Activated CD8-positive, alpha-beta memory T cell treated with anti-CD3 and anti-CD28 coated beads, Interleukin-2, amount 50 U/mL, for 48 hours (primary cell): ENCODE data around the gene ZNF2.

Experiments
- DNase-seq: peaks from one replicate; pipeline ENCODE4 v3.0.0-alpha.2; 2020

ZNF2 gene

DNA sequence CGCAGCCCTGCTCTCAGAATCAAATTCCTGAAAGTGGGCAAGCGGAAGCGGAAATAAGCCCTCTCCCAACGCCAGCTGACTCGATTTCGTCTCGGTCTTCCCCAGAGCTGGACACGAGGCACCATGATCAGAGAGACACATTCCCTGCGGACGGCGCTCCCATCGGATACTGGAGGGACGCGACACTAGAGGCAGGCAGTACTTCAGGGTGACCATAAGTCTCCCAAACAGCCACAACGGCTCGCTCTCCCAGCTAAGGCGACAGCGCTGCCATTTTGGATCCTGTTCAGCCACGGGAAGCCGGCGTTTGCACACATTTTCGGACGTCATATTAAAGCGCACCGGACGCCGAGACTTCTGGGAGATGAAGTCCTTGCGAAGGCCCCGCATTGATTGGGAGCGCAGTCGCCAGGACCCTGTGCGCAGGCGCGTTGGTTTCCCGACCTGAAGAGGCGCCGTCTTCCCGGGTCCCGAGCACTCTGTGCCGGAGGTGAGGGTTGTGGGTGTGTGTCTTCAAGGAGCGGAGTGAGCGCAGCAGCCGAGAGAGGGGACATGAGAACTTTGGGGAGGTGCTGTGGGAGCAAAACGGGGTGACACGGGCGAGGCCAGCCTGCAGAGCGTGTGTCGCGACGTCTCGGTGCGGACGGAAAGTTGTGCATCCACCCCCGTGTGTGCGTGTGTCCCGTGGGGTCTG, at the start of gene ZNF2:
ZNF2 (plus strand) TSS at position 439 of the 694 bp plus-strand sequence. CDS start 10,418 bp downstream, outside the sequence.
- peak; percentile 97 for DNase-seq

DNA sequence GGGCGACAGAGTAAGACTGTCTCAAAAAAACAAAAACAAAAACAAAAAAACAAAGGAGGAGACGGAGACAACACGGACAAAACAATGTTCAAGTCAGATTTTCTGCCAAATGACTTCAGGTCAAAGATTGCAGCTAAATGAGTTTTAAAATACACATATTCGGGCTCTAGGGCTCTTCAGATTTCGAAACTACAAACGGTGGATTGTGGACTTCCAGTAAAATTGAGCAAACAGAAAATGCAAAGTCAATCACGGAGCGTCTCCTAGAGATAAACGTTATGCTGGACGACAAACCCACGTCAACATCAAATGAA, 44.6 kb upstream of the ZNF2 start:
- DNase-seq, result no peak

DNA sequence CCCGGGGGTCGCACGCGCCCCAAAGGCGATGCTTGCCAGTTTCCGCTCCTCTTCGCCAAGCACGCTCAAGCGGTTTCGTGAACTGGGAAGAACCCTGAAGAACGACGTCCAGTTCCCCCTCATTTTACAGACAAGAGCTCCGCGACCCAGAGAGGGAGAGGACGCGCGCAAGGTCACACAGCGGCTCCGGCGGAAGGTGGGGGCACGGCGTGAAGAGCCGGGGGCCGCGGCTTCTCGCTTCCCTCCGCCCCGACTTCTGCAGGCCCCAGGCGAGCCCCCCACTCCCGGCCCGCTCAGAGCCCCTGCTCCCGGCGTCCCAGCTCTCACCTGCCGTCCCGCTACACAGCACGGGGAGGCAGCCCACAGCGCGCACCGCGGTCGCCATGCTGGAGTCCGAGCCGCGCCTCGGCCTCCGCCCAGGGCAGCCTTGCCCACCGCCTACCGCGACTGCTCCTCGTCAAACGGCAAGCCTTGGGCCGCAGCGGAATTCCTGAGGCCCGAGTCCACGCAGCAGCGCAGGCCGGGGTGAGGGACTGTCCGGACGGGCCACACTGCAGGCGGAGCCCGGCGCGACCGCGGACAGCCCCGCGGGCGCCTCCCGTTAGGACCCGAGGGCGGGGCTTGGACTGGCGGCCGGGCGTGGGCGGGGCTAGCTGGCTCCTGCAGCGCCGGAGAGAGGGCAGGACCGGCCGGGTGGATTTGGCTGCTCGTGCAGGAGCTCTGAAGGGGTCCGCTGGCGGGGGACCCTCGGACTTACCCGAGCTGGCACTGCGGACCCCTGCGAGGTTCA, 44.0 kb upstream of the ZNF2 start, which contains the start of gene MRPS5:
MRPS5 (minus strand) TSS at position 402 of the 790 bp plus-strand sequence; CDS start at position 385, 17 bp downstream.
- peak; percentile 96 for DNase-seq

DNA sequence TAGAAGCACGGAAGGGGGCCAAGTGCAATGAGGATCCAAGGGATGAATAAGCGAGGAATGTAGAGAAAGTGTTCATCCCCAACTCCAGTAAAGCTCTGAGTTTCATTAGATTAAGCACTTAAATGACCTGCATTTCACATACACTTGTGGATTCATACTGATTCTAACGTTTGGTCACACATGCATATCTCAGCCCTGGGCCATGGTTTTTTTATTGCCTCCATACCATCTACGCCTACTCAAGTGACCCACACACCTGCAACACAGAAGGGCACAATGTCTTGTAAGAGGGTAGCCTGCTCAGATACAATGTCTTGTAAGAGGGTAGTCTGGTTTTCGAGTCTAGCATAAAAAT, 43.4 kb upstream of the ZNF2 start:
- no peak for DNase-seq

DNA sequence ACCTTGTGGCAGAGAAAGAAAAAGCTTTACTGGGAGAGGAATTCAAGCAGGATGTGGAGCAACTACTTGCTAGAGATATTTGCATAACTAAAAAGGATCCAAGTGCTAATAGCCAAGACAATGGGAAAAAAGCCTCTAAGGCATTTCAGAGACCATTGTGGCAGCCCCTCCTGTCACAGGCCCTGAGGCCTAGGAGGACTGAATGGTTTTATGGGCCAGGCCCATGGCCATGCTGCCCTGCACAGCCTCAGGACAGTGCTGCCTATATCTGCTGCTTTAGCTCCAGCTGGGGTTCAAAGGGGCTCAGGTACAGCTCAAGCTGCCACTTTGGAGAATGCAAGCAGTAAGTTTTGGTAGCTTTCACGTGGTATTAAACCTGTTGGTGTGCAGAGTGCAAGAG, 26.9 kb upstream of the ZNF2 start:
- DNase-seq, result no peak

DNA sequence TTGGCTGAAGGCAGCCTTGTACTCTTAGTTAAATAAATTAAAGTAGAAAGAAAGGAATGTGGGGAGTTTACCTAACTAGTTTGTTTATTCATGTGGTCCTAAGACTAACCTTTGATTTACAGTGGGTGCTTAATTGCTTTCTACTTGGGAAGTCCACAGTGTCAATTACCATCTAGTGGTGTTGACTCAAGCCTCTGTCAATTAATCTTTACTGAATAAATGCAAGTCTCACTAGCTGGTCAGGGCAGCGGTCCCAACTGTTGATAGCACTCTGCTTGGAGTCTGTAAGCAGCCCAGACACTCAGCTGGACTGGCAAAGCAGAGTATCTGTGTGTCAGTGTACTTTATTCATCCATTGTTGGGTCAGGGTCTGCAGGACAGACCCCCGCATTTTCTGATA, 21.8 kb upstream of the ZNF2 start:
- no peak for DNase-seq

DNA sequence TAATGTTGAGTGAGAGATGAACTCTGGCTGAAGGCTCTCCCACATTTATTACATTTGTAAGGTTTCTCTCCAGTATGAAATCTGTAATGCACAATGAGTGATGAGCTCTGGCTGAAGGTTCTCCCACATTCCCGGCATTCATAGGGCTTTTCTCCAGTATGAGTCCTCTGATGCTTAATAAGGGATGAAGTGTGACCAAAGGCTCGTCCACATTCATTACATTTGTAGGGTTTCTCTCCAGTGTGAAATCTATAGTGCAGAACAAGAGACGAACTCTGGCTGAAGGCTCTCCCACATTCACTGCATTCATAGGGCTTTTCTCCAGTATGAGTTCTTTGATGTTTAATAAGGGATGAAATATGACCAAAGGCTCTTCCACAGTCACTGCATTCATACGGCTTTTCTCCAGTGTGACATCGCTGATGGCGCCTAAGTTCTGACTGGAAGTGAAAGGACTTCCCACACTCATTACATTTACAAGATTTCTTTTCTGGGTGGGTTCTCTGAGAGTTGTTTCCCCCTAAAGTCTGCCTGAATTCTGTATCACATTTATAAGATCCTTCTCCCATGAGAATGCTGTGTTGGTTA, 16.1 kb upstream of the ZNF2 start:
- DNase-seq, result no peak

DNA sequence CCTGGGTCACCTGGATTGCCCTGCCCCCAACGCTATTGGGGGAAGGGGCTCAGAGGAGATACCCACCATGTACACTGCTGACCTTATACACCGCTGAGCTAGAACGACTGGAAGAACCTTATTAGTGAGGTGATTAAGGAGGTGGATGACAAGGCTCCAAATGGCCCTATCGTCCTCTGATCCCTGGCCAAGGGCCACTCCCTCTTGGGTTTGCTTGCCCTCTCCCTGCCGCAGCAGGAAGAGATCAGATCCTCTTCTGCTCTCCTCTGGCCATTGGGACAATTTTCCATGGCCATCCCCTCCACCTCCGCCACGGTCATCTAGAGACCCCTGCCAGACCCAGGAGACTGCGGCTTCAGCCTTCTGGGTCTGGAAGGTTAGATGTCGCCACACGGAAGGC, 7.2 kb upstream of the ZNF2 start:
- DNase-seq, result no peak

DNA sequence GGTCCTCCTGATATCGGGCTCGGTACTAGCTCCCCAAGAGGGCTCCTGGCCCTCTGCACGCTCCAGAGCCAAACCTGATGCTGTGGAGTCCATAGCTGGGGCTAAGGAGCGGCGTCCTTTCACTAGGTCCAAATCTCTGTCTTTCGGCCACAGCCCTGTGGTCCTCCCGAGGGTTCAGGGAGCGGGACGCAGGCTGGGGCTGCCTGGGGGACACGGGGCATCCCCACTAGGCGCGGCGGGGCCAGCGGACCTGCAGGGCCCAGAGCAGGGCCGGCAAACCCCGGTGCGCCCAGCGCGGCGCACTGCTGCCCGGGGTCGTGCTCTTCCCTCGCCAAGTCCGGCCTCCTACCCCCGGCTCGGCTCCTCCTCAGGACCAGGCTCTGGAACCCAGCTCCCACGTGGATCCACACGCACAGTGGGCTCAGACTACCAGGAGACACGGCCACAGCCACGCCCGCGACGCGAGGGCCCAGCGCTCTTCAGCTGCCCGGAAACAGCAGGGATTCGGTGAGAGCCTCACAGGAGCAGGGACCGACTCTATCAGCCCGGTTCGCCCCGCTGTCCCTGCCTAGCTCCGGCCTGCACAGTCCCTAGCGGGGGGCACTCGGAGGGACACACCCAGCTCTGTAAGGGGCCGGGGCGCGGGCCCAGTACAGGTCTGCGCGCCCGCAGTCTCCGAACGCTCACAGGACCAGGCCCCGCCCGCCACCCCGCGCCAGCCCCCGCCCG, 6.6 kb upstream of the ZNF2 start:
- DNase-seq, result peak; percentile 76

DNA sequence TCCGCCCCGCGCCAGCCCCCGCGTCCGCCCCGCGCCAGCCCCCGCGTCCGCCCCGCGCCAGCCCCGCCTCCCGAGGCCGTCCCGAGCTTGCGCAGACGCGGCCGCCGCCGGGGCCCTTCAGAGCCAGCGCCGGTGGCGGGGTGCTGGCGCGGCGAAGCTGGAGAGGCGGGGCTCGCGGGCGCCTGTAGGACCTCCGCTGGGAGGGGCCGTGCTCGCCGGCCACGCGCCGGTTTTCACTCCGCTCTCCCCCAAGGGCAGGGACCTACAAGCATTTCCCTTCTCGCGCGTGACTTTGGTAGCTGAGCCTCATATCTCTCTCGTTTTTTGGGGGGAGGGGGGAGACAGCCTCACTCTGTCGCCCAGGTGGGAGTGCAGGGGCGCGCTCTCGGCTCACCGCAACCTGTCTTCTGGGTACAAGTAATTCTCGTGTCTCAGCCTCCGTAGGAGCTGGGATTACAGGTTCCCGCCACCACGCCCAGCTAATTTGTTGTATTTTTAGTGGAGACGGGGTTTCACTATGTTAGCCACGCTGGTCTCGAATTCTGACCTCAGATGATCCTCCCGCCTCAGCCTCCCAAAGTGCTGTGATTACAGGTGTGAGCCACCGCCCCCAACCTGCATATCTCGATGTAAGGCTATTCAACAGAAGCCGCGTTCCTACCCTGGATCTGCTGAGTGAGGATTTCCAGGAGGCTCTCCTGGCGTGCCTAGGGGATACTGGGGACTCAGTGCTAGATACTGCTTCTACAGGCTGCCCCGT, 5.7 kb upstream of the ZNF2 start, which contains the start of gene ZNF514:
ZNF514 (minus strand) TSS at position 159 of the 760 bp plus-strand sequence. CDS start 6,595 bp downstream, outside the sequence.
- DNase-seq, result peak; percentile 86

DNA sequence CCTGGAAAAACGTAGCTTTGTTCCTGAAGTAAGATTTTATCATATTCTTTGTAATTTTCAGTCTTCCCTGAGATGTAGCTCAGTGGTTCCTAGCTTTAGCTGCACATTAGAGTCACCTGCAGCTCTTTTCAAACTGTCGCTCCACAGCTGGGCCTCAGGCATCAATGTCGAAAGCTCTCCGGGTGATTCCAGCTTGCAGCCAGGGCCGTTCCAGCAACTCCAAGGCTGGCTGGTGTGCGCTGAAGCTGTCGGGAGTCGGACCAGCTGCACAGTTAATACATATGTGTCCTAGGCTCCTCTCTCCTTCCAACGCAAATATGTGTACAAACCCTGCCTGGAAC, 609 bp upstream of the ZNF2 start:
- DNase-seq, result no peak

DNA sequence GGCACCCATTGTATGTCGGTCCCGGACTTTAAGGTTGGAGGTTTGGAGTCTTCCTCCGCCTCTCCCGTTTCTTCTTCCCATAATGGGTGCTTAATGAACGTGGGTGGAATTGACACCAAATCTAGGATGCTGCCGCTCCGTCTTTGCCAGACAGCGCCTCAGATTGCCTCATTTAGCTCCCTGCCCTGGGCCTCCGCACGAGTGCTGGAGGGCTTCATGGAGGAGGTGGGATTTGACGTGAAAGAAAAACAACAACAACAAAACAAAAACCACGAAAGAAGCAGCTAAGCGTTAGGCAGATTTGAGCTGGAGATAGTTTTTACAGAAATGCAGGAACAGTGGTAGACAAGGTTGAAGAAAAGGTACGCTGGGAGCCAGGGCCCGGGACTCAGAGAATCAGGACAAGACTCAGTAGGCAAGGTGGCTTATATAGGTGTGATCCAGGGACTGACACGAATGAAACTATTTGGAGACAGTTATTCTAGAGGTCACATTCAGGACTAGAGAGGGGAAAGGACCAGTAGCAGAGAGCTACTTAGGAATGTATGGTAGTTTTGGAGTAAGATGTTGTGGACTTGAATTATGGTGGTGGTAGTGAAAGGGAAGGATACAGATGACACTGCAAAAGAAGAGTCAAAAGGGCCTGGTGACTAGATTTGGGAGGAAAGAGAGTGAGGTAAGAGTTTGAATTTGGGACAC, 605 bp downstream of the ZNF2 start:
- no peak for DNase-seq

DNA sequence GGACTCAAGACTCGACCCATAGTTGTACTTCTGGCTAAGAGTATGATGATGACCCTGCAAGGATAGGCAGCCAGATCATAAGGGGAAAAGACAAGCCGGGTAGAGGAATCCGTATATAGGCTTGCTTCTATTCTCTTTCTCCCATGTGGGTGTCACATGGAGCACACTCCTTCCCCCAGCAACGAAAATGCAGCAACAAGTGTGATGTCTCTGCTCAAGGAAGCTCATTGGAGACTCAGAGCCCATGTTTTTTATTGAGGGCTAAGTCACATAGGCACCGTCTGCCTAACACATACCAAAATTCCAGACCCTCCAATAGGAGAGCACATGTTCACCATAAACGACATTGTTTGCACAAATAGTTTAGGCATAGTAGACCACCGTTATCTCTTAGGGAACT, 6.3 kb downstream of the ZNF2 start:
- no peak for DNase-seq

DNA sequence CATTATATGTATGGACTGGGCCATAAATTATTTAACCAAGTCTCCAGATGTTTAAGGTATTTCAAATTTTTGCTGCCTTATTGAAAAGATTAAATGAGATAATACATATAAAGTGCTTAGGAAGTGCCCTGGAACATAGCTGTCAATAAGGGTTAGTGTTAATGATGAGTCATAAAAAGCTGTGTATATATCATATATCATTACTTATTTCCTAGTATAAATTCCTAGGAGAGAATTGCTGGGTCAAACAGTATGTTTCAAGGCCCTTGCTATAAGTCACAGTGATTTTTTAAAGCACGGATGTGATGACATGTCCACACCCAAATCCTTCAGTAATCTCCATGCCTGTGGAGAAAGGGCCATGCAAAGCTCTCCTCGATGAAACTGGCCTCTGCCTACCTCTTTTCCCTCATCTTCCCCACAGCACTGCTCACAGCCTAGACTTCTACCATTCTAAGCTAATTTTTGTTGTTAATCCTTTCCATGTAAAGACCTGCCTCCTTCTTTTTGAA, 8.5 kb downstream of the ZNF2 start:
- no peak for DNase-seq

DNA sequence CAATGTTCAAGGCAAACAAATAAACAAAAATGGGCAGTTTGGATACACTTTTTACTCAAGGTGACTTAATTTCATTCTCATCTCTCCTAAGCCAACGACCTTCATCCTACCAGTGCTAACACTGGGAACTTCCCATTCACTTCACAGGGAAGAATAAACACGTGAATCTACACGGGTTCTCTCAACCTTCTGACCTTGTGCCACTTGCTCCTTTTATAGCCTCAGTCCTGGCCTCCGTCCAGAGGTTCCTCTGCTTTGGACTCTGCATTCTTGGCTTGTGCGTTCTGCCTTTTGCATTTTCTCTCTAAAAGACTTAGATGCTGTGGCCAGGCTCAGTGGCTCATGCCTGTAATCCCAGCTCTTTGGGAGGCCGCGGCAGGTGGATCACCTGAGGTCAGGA, 13.8 kb downstream of the ZNF2 start:
- no peak for DNase-seq

DNA sequence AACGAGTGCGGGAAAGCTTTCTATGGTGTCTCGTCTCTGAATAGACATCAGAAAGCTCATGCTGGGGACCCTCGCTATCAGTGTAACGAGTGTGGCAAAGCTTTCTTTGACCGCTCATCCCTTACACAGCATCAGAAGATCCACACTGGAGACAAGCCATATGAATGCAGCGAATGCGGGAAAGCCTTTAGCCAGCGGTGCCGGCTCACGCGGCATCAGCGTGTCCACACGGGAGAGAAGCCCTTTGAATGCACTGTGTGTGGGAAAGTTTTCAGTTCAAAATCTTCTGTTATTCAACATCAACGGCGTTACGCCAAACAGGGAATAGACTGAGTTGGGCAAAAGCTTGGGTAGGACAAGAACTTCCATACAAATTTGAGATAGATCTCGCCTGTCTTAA, 16.2 kb downstream of the ZNF2 start:
- DNase-seq, result no peak

DNA sequence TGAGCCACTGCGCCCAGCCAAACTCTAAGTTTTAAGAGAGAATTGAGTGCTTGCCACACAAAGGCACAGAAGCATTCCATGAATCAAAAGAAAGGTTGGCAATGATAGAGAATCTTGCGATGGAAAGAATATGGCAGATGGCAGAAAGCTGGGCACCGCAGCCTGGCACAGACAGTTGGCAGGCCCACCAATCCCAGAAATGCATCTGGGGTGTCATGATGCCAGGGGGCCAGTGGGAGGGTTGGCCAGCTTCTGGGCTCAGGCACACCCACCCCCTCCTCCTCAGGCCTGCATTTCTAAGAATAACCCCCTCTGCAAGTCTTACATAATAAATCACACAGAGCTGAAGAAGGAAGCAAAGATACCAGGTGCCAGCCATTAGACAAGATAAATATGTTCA, 19.6 kb downstream of the ZNF2 start:
- DNase-seq, result no peak

DNA sequence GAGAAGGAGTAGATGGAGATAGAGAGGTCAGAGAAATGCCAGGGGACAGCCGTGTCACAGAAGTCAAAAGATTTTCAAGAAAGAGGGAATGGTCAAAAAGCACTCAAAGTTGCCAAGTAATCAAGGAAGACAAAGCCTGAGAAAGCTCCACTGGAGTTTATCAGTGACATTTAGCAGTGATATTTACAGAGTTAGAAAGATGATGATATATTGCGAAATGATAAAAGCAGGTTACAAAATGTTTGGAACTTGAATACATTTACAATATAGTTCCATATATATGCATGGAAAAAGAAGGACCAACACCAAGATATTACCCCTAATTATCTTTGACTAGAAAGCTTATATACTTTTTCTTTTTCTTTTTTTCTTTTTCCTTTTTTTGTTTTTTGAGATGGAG, 20.4 kb downstream of the ZNF2 start:
- DNase-seq, result no peak

DNA sequence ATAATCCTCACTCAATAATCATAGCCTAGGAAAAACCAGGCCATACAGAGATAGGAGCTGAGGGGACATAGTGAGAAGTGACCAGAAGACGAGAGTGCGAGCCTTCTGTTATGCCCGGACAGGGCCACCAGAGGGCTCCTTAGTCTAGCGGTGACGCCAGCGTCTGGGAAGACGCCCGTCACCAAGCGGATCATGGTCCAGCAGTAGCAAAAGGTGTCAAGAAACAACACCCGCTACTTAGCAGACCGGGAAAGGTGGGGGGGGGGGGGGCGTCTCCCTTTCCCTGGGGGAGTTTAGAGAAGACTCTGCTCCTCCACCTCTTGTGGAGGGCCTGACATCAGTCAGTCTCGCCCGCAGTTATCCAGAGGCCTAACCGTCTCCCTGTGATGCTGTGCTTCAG, 27.3 kb downstream of the ZNF2 start:
- peak; percentile 72 for DNase-seq

DNA sequence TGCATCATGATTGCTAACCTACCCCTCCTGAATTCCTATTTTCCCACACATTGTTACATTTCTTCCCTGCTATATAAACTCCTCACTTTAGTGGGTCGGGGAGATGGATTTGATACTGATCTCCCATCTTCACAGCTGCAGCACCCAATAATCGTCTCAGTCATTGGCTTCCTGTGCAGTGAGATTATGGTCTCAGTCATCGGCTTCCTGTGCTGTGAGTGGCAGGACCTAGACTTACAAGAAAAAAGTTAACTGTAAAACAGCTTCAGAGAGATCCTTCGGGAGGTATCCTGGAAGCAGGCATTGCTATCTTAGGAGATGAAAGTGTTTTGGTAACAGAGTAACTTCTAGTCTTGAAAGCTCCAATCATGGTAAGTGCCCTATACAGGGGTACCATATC, 38.3 kb downstream of the ZNF2 start:
- no peak for DNase-seq

DNA sequence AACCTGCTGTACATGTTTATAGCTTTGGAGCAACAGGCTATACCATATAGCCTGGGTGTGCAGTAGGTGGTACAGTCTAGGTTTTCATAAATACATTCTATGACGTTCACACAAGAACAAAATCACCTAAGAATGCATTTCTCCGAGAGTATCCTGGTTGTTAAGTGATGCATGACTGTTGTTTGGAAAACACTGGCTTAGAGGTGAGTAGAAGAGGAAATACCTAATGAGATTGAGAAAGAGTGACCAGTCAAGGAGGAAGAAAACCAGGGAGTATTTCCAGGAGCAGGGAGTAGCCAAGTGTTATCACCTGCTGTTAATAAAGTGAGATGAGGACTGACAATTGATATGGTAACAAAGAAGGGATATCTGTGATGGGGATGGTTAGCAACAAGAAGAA, 38.8 kb downstream of the ZNF2 start:
- DNase-seq, result no peak

DNA sequence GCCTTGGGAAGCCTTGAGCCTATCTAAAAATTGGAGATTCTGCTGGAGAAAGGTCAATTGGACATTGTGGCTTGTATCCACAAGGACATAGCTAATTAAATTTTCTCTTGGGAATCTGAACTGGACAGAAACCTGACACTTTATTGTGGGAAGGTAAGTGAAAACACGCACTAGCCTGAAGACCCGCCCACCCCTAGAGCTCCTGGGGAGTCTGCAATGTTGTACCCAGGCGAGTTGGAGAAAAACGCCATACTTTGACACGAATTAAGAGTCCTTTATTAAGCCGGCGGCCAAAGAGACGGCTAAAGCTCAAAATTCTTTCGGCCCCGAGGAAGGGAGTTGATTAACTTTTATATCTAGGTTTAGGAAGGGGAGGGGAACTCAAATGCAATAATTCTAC, 40.5 kb downstream of the ZNF2 start:
- DNase-seq, result no peak
